GM12878 (cell line): ENCODE data around the gene RPL22. TPM values are rescaled to one million over a fixed set of nuclear protein-coding genes. Genes with fewer than 3 reads are reported as not detected.

ENCODE experiments used
- BMI1 ChIP-seq: fragments of 450-650 bp; IDR thresholded peaks from 2 replicates; pipeline ENCODE4 v1.6.1; 2016; ENCODE audit warnings: mild to moderate bottlenecking, moderate library complexity, borderline replicate concordance
- MEF2A ChIP-seq: IDR thresholded peaks from 2 replicates; pipeline ENCODE4 v1.6.1; 2011; ENCODE audit warnings: low read depth, mild to moderate bottlenecking, low read length, moderate library complexity; ENCODE audit not compliant: insufficient read depth
- PAX5 ChIP-seq: IDR thresholded peaks from 2 replicates; pipeline ENCODE4 v1.6.1; 2011; ENCODE audit warnings: low read depth, low read length, borderline replicate concordance
- SP1 ChIP-seq: IDR thresholded peaks from one replicate; pipeline ENCODE4 v1.6.1; 2011; ENCODE audit warnings: low read depth, low read length
- STAT3 ChIP-seq: IDR thresholded peaks from 2 replicates; pipeline ENCODE4 v1.6.1; 2011; ENCODE audit warnings: low read depth, low read length, improper control_type of control experiment
- ZBED1 ChIP-seq: IDR thresholded peaks from 2 replicates; pipeline ENCODE4 v1.6.1; 2016; ENCODE audit warnings: borderline replicate concordance
- ZBTB40 ChIP-seq: fragments of 450-650 bp; IDR thresholded peaks from 2 replicates; pipeline ENCODE4 v1.6.1; 2016; ENCODE audit warnings: mild to moderate bottlenecking, moderate library complexity, borderline replicate concordance
- ZNF384 ChIP-seq: IDR thresholded peaks from 2 replicates; pipeline ENCODE4 v1.6.1; 2012; ENCODE audit warnings: low read depth, mild to moderate bottlenecking, low read length, improper control_type of control experiment, borderline replicate concordance
- polyA plus RNA-seq, 11 experiments: library from polyadenylated mRNA; depleted of rRNA in 4 of 11; unstranded in 6 of 11; stranded (reverse) in 5 of 11; fragments of >200 nt; fragmentation: Nextera tagmentation in 4 of 11; fragmentation: Illumina TruSeq in 1 of 11; extraction: Ambion mirVana in 4 of 11; extraction: Trizol in 1 of 11; gene quantifications; 1 replicate in 1 of 11; 2 replicates in 10 of 11; pipeline versions ENCODE4 v1.2.1 to v1.2.3, GENCODE V29; 2011 to 2016; ENCODE audit warnings: inconsistent platforms in 2 of 11, missing spikeins in 2 of 11, low read depth in 1 of 11
- total RNA-seq, 4 experiments: library from RNA; depleted of rRNA in 3 of 4; stranded (reverse); fragments of >200 nt in 3 of 4; fragmentation: Illumina TruSeq in 1 of 4; extraction: Trizol in 1 of 4; gene quantifications; 2 replicates each; pipeline versions ENCODE4 v1.2.1 to v1.2.3, GENCODE V29; 2013 to 2021
- TF ChIP-seq, protein P1 (sequence below): fragments of 450-650 bp; formaldehyde crosslinking; IDR thresholded peaks from 2 replicates; pipeline ENCODE4 v1.5.0; 2022; ENCODE audit warnings: mild to moderate bottlenecking, missing genetic modification characterization

Gene RPL22
- total and polyA plus RNA-seq, 10 of the 15 experiments (the other 5 are each of a cell fraction or from before 2014, with no cell fraction given) = 191 to 560 (median 430) TPM

- TF ChIP-seq, protein P1, sequence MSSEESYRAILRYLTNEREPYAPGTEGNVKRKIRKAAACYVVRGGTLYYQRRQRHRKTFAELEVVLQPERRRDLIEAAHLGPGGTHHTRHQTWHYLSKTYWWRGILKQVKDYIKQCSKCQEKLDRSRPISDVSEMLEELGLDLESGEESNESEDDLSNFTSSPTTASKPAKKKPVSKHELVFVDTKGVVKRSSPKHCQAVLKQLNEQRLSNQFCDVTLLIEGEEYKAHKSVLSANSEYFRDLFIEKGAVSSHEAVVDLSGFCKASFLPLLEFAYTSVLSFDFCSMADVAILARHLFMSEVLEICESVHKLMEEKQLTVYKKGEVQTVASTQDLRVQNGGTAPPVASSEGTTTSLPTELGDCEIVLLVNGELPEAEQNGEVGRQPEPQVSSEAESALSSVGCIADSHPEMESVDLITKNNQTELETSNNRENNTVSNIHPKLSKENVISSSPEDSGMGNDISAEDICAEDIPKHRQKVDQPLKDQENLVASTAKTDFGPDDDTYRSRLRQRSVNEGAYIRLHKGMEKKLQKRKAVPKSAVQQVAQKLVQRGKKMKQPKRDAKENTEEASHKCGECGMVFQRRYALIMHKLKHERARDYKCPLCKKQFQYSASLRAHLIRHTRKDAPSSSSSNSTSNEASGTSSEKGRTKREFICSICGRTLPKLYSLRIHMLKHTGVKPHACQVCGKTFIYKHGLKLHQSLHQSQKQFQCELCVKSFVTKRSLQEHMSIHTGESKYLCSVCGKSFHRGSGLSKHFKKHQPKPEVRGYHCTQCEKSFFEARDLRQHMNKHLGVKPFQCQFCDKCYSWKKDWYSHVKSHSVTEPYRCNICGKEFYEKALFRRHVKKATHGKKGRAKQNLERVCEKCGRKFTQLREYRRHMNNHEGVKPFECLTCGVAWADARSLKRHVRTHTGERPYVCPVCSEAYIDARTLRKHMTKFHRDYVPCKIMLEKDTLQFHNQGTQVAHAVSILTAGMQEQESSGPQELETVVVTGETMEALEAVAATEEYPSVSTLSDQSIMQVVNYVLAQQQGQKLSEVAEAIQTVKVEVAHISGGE = no peak
- TF ChIP-seq BMI1 (no peak), ZNF384 (no peak), STAT3 (no peak), ZBTB40 (no peak), SP1 (no peak), MEF2A (no peak), PAX5 (no peak), ZBED1 (no peak)
These were observed 44.6 kb upstream of the RPL22 start, which contains the start of gene HES3 (continued) for GRCh38 chr1:6243993-6244392.
